ENCODE results near the gene PRR3. TPM values are rescaled to one million over a fixed set of nuclear protein-coding genes. Genes with fewer than 3 reads are reported as not detected.

The PRR3 gene
- total and polyA plus RNA-seq, 9 of the 15 experiments (the other 6 are each of a cell fraction or from before 2014, with no cell fraction given), result 23.5 to 59.6 (median 28.8) TPM

GRCh38 chr6:30544666-30545272 lies 12.3 kb upstream of the PRR3 start (continued):
- TF ChIP-seq AFF4 (CRISPR knock-in tag; IDR thresholded peaks at IDR 0.05) (no peak), JUN (IDR thresholded peaks at IDR 0.05; ENCODE audit: borderline replicate concordance, low read depth, low read length) (0 out of 2 replicates have a peak, but pooled peaks have one; percentile 15), JUN (CRISPR knock-in tag; IDR thresholded peaks at IDR 0.05; ENCODE audit: borderline replicate concordance) (no peak), PREB (CRISPR knock-in tag; IDR thresholded peaks at IDR 0.05) (no peak), MBD2 (IDR thresholded peaks at IDR 0.05; ENCODE audit: borderline replicate concordance, low read depth) (no peak), HDAC8 (tag; IDR thresholded peaks at IDR 0.05) (no peak), PRDM10 (IDR thresholded peaks at IDR 0.05; ENCODE audit: partially characterized antibody) (peak; percentile 13), RAD21 (CRISPR knock-in tag; conservative IDR thresholded peaks at IDR 0.05 in 1 of 2, IDR thresholded peaks at IDR 0.05 in 1 of 2) (peak; percentile 79 to 84), CTBP1 (IDR thresholded peaks at IDR 0.05; ENCODE audit: borderline replicate concordance) (no peak), ZNF644 (tag; IDR thresholded peaks at IDR 0.05; ENCODE audit: low read depth) (no peak), MYC (IDR thresholded peaks at IDR 0.05; ENCODE audit: low read depth, low read length) (no peak), MYC (CRISPR knock-in tag; IDR thresholded peaks at IDR 0.05; ENCODE audit: borderline replicate concordance, low read depth) (no peak), ZNF212 (CRISPR knock-in tag; IDR thresholded peaks at IDR 0.05) (no peak), MAZ (CRISPR knock-in tag; conservative IDR thresholded peaks at IDR 0.05 in 1 of 2, IDR thresholded peaks at IDR 0.05 in 1 of 2) (0 out of 4 replicates have a peak, but pooled peaks of 1 of the 2 experiments have one; percentile 30), CBX8 (IDR thresholded peaks at IDR 0.05; ENCODE audit: borderline replicate concordance, extremely low read depth, low read depth, low read length, poor library complexity, severe bottlenecking) (no peak), SIN3A (IDR thresholded peaks at IDR 0.05; ENCODE audit: borderline replicate concordance in 2 of 2, control insufficient read depth in 1 of 2, low read depth in 2 of 2, low read length in 2 of 2) (no peak), SRSF1 (IDR thresholded peaks at IDR 0.05; ENCODE audit: low read depth, low read length) (no peak), ZNF354B (CRISPR knock-in tag; IDR thresholded peaks at IDR 0.05) (no peak)
